K562 (cell line): ENCODE results near the gene SDE2. TPM values are rescaled to one million over a fixed set of nuclear protein-coding genes. Genes with fewer than 3 reads are reported as not detected.

Experiments
- ATAC-seq: fragments of 200-7000 bp; cut with Tn5 transposase; 3 replicates; pipeline ENCODE4 v1.9.1; 2020; ENCODE audit warnings: moderate library complexity
- BruUV-seq: library from RNA; stranded (reverse); fragments of 400-500 nt; replicated peaks from 2 replicates; lab custom pipeline; 2021; lab: Mats Ljungman, UMichigan
- CTCF ChIA-PET: fragments of 300-600 bp; formaldehyde crosslinking; extraction: SDS; loops from one replicate; lab custom pipeline; 2021; ENCODE audit warnings: low intra/inter-chr PET ratio; lab: Yijun Ruan, JAX
- POLR2A ChIA-PET: fragments of 300-600, 350-650 bp; sonication (Branson Sonifier 250); formaldehyde crosslinking; extraction: SDS; loops from one replicate; lab custom pipeline; 2021; ENCODE audit warnings: antibody characterized with exemption, inconsistent platforms; lab: Yijun Ruan, JAX
- DNase-seq, 4 experiments: peaks; one replicate each; pipeline versions ENCODE4 v3.0.0 to v3.0.0-alpha.2; 2011 to 2018; ENCODE audit warnings: low spot score in 3 of 4, mixed read lengths in 3 of 4; ENCODE audit errors: extremely low read depth in 1 of 4
- FAIRE-seq: peaks from 2 replicates; lab custom pipeline; 2011; peaks lifted over from hg19 to GRCh38; lab: Jason Lieb, UNC
- H2AFZ ChIP-seq: 2 replicates; pipeline ENCODE4 v1.6.0; 2011; ENCODE audit warnings: low read depth, low read length, control low read depth, inconsistent platforms
- H3K27ac ChIP-seq: fragments of 200-600 bp; 3 replicates; pipeline ENCODE4 v1.8.0; 2011; ENCODE audit warnings: low read depth, mild to moderate bottlenecking, control low read depth, inconsistent platforms, low read length, moderate library complexity, mixed read lengths; ENCODE audit errors: extremely low read depth
- H3K27me3 ChIP-seq, 2 experiments: fragments of 300-600 bp in 1 of 2; 2 replicates in 1 of 2; 3 replicates in 1 of 2; pipeline versions ENCODE4 v1.6.0 to v1.8.0; 2011; ENCODE audit warnings: inconsistent platforms in 2 of 2, low read length in 2 of 2, mild to moderate bottlenecking in 1 of 2, mixed read lengths in 1 of 2, moderate library complexity in 1 of 2; ENCODE audit not compliant: control insufficient read depth in 2 of 2, insufficient read depth in 2 of 2
- H3K36me3 ChIP-seq: fragments of 300-600 bp; 3 replicates; pipeline ENCODE4 v1.8.0; 2011; ENCODE audit warnings: mild to moderate bottlenecking, low read length, inconsistent platforms; ENCODE audit not compliant: control insufficient read depth, insufficient read depth
- H3K4me1 ChIP-seq, 2 experiments: fragments of 200-600 bp in 1 of 2; replicated peaks in 1 of 2; 2 replicates in 1 of 2; 3 replicates in 1 of 2; pipeline versions ENCODE4 v1.5.1 to v1.8.0; 2011; ENCODE audit warnings: inconsistent platforms in 2 of 2, low read length in 2 of 2, mild to moderate bottlenecking in 1 of 2, mixed read lengths in 1 of 2, moderate library complexity in 1 of 2; ENCODE audit not compliant: control insufficient read depth in 2 of 2, insufficient read depth in 2 of 2
- H3K4me2 ChIP-seq: 2 replicates; pipeline ENCODE4 v1.6.1; 2011; ENCODE audit warnings: low read length, control low read depth, inconsistent platforms, mixed read lengths; ENCODE audit not compliant: insufficient read depth
- H3K4me3 ChIP-seq: fragments of 200-600 bp; sonication (generic), shearing (Covaris generic); 2 replicates; pipeline ENCODE4 v1.5.1; 2016; ENCODE audit warnings: control low read depth, inconsistent platforms
- H3K79me2 ChIP-seq: fragments of 200-600 bp; 3 replicates; pipeline ENCODE4 v1.8.0; 2011; ENCODE audit warnings: low read length, inconsistent platforms; ENCODE audit not compliant: control insufficient read depth, insufficient read depth
- H3K9ac ChIP-seq, 2 experiments: 2 replicates each; pipeline versions ENCODE4 v1.6.0 to v1.6.1; 2011; ENCODE audit warnings: low read depth in 2 of 2, low read length in 2 of 2, control low read depth in 1 of 2, inconsistent platforms in 1 of 2, mild to moderate bottlenecking in 1 of 2, mixed read lengths in 1 of 2; ENCODE audit not compliant: insufficient read depth in 1 of 2
- H3K9me1 ChIP-seq: one replicate; pipeline ENCODE4 v1.6.0; 2011; ENCODE audit warnings: inconsistent platforms, mild to moderate bottlenecking, low read length, moderate library complexity; ENCODE audit not compliant: control insufficient read depth, insufficient read depth
- H3K9me3 ChIP-seq: replicated peaks from 2 replicates; pipeline ENCODE4 v1.5.1; 2011; ENCODE audit warnings: low read depth, low read length, inconsistent platforms; ENCODE audit not compliant: control insufficient read depth, insufficient read depth
- H4K20me1 ChIP-seq: replicated peaks from 2 replicates; pipeline ENCODE4 v1.6.1; 2011; ENCODE audit warnings: low read length, inconsistent platforms, mixed read lengths; ENCODE audit not compliant: control insufficient read depth, insufficient read depth
- ATF6 ChIP-seq: sonication (generic); formaldehyde crosslinking; IDR thresholded peaks from 2 replicates; pipeline ENCODE4 v1.4.0; 2020; ENCODE audit warnings: mild to moderate bottlenecking, missing genetic modification reagents
- CHD2 ChIP-seq: IDR thresholded peaks from 2 replicates; pipeline ENCODE4 v1.6.1; 2011; ENCODE audit warnings: low read depth, low read length
- ELF1 ChIP-seq: fragments of 200-800 bp; sonication (Bioruptor generic); IDR thresholded peaks from 2 replicates; pipeline ENCODE4 v1.6.1; 2016; ENCODE audit warnings: missing genetic modification characterization, missing compliant biosample characterization
- FOXP1 ChIP-seq: sonication (generic); formaldehyde crosslinking; IDR thresholded peaks from 2 replicates; pipeline ENCODE4 v1.8.0; 2022; ENCODE audit warnings: mild to moderate bottlenecking, missing genetic modification reagents
- HLTF ChIP-seq: fragments of 450-650 bp; IDR thresholded peaks from 2 replicates; pipeline ENCODE4 v1.6.1; 2016
- KLF10 ChIP-seq: fragments of 250-450 bp; sonication (Bioruptor Pico); IDR thresholded peaks from 2 replicates; pipeline ENCODE4 v1.6.1; 2021; ENCODE audit warnings: matching md5 sums
- MBD1 ChIP-seq: fragments of 250-450 bp; sonication (Bioruptor Pico); IDR thresholded peaks from 2 replicates; pipeline ENCODE4 v1.8.0; 2022; ENCODE audit warnings: inconsistent platforms
- PTBP1 ChIP-seq: fragments of 200-400 bp; formaldehyde crosslinking; IDR thresholded peaks from 2 replicates; pipeline ENCODE4 v1.6.1; 2017; ENCODE audit warnings: low read depth, low read length
- SP1 ChIP-seq: sonication (generic); formaldehyde crosslinking; IDR thresholded peaks from 2 replicates; pipeline ENCODE4 v1.8.1; 2022; ENCODE audit warnings: mild to moderate bottlenecking, missing genetic modification reagents
- SUPT5H ChIP-seq: fragments of 450-650 bp; IDR thresholded peaks from 2 replicates; pipeline ENCODE4 v1.6.1; 2016
- ZBTB8A ChIP-seq: fragments of 450-650 bp; IDR thresholded peaks from 2 replicates; pipeline ENCODE4 v1.6.1; 2018; ENCODE audit warnings: mild to moderate bottlenecking, moderate library complexity; ENCODE audit not compliant: partially characterized antibody
- ZNF707 ChIP-seq: fragments of 250-450 bp; sonication (Bioruptor Pico); conservative IDR thresholded peaks from 2 replicates; pipeline ENCODE4 v1.8.0; 2022; ENCODE audit warnings: inconsistent platforms, mild to moderate bottlenecking, moderate library complexity
- WGBS: fragments of 100-300 bp; shearing (Covaris generic); methylation state at CpG from one replicate; pipeline ENCODE4 v1.1.6; 2016; ENCODE audit warnings: low coverage, mixed read lengths; ENCODE audit not compliant: insufficient coverage; ENCODE audit errors: missing lambda C conversion rate; 5-methylcytosine and 5-hydroxymethylcytosine counted together
- in situ Hi-C: fragments of 300-500 bp; cut with MboI; formaldehyde crosslinking; loops from 4 replicates; pipeline ENCODE4 v1.15.0; 2018; ENCODE audit warnings: inconsistent platforms, mixed read lengths
- intact Hi-C: fragments of 100-400 bp; cut with micrococcal nuclease; formaldehyde crosslinking; loops from 2 replicates; pipeline ENCODE4 v1.14.2; 2022
- polyA plus RNA-seq, 8 experiments: library from polyadenylated mRNA; depleted of rRNA in 4 of 8; stranded (reverse) in 5 of 8; unstranded in 3 of 8; fragments of >200 nt; fragmentation: Nextera tagmentation in 2 of 8; fragmentation: Illumina TruSeq in 1 of 8; extraction: Ambion mirVana in 2 of 8; extraction: Trizol in 1 of 8; gene quantifications; 2 replicates each; pipeline versions ENCODE4 v1.2.1 to v1.2.3, GENCODE V29; 2011 to 2014; ENCODE audit warnings: inconsistent platforms in 1 of 8, missing spikeins in 1 of 8
- total RNA-seq, 7 experiments: library from RNA; depleted of rRNA in 6 of 7; stranded (reverse); fragments of >200 nt in 6 of 7; fragmentation: Illumina TruSeq in 2 of 7; extraction: Trizol in 2 of 7; gene quantifications; 2 replicates each; pipeline versions ENCODE4 v1.2.1 to v1.2.3, GENCODE V29; 2011 to 2021; ENCODE audit warnings: low replicate concordance in 1 of 7

The SDE2 gene
- total and polyA plus RNA-seq, 9 of the 15 experiments (the other 6 are each of a cell fraction or from before 2014, with no cell fraction given), result 14.3 to 62.3 (median 46.0) TPM

GRCh38 chr1:225944387-225944786 is 54.8 kb downstream of the SDE2 start:
- no TSS peak for BruUV-seq
- H4K20me1 ChIP-seq, result no peaks in the 10 kb centered on the region
- H3K79me2 ChIP-seq, result no peaks in the 10 kb centered on the region
- H3K9me3 ChIP-seq, result no peaks in the 10 kb centered on the region
- peaks cover 13 to 18% of the 10 kb centered on the region in 2 experiments; a peak in 4 of 5 replicates for H3K4me1 ChIP-seq
- CTCF ChIA-PET, result no interaction called here
- no peak overlapping the region for H3K4me2 ChIP-seq
- intact Hi-C loops, result no loop called here
- no peak overlapping the region for H2AFZ ChIP-seq
- H3K9me1 ChIP-seq, result no peaks in the 10 kb centered on the region
- ATAC-seq (no peak), DNase-seq (peak in 3 of 4 experiments; percentile 10 to 16 (median 14)), FAIRE-seq (no peak)
- no peak overlapping the region for H3K9ac ChIP-seq
- POLR2A ChIA-PET, result interaction anchor here (1.0 to 1.3 kb wide), 2 partner anchors 17 to 26 kb away, joined by 3 read pairs; no protein-coding TSS in a partner anchor
- H3K36me3 ChIP-seq, result no peaks in the 10 kb centered on the region
- WGBS, result 86% methylated on average over 2 of the region's 2 CpGs
- no peak overlapping the region for H3K4me3 ChIP-seq
- in situ Hi-C loops, result no loop called here
- H3K27me3 ChIP-seq, result no peaks in the 10 kb centered on the region
- H3K27ac ChIP-seq, result no peak overlapping the region
- TF ChIP-seq HLTF (no peak), KLF10 (CRISPR knock-in tag) (no peak), SUPT5H (no peak), PTBP1 (no peak), ELF1 (tag) (no peak), SP1 (CRISPR knock-in tag) (no peak), ATF6 (CRISPR knock-in tag) (no peak), FOXP1 (CRISPR knock-in tag) (no peak), ZBTB8A (no peak), CHD2 (no peak), ZNF707 (CRISPR knock-in tag) (no peak), MBD1 (CRISPR knock-in tag) (no peak)
